Mammary epithelial cell (primary cell): ENCODE measurements around the gene MRC2.

ENCODE experiments used
- EZH2 ChIP-seq: IDR thresholded peaks from 2 replicates; pipeline ENCODE4 v1.6.1; 2012; ENCODE audit warnings: low read length, inconsistent platforms, borderline replicate concordance
- TF ChIP-seq, protein P1 (sequence below), 2 donors: IDR thresholded peaks in 1 of 2; conservative IDR thresholded peaks in 1 of 2; 2 replicates each; pipeline ENCODE4 v1.5.1; 2011 to 2012; ENCODE audit warnings: inconsistent platforms in 2 of 2, low read length in 2 of 2, mild to moderate bottlenecking in 2 of 2, control low read depth in 1 of 2, low read depth in 1 of 2; ENCODE audit not compliant: insufficient read depth in 1 of 2; ENCODE audit errors: extremely low read depth in 1 of 2

DNA sequence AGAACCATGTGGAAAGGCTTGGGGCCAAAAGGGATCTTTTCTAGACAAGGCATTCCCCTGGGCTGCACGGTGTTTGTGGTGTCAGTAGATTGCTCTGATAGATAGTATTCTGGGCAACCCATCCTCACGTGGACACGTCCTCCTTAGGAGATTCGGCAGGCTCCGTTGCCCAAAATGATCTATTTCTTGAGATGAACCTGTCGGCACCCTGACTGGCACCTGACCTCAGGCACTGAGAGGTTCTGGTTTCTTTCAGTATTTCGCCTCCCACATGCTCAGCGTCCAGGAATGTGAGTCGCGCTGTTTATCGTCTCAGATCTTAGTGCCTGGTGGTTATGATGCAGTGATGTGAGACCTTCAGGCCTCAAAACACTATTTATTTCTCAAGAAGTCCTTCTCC lies 91.0 kb downstream of the MRC2 start:
- TF ChIP-seq, protein P1, sequence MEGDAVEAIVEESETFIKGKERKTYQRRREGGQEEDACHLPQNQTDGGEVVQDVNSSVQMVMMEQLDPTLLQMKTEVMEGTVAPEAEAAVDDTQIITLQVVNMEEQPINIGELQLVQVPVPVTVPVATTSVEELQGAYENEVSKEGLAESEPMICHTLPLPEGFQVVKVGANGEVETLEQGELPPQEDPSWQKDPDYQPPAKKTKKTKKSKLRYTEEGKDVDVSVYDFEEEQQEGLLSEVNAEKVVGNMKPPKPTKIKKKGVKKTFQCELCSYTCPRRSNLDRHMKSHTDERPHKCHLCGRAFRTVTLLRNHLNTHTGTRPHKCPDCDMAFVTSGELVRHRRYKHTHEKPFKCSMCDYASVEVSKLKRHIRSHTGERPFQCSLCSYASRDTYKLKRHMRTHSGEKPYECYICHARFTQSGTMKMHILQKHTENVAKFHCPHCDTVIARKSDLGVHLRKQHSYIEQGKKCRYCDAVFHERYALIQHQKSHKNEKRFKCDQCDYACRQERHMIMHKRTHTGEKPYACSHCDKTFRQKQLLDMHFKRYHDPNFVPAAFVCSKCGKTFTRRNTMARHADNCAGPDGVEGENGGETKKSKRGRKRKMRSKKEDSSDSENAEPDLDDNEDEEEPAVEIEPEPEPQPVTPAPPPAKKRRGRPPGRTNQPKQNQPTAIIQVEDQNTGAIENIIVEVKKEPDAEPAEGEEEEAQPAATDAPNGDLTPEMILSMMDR (conservative IDR thresholded peaks at IDR 0.05 in 1 of 2, IDR thresholded peaks at IDR 0.05 in 1 of 2; ENCODE audit: extremely low read depth in 1 of 2, insufficient read depth in 1 of 2, low read depth in 1 of 2, low read length in 2 of 2), result no peak
- TF ChIP-seq EZH2, result no peak
